K562 (cell line): ENCODE results near the gene ZFP42.

Source experiments
- CTCF ChIP-seq, 3 experiments: IDR thresholded peaks in 2 of 3; conservative IDR thresholded peaks in 1 of 3; 2 replicates each; pipeline ENCODE4 v1.5.1; 2011 to 2012; ENCODE audit warnings: low read length in 3 of 3, mild to moderate bottlenecking in 3 of 3, control low read depth in 2 of 3, improper control_type of control experiment in 1 of 3, inconsistent platforms in 1 of 3, low read depth in 1 of 3, mixed read lengths in 1 of 3, moderate library complexity in 1 of 3; ENCODE audit not compliant: insufficient read depth in 2 of 3
- EWSR1 ChIP-seq: fragments of 450-650 bp; IDR thresholded peaks from 2 replicates; pipeline ENCODE4 v1.6.1; 2018; ENCODE audit warnings: borderline replicate concordance, mild to moderate bottlenecking, low read depth, moderate library complexity; ENCODE audit not compliant: partially characterized antibody
- JUNB ChIP-seq: fragments of 450-650 bp; formaldehyde crosslinking; conservative IDR thresholded peaks from 2 replicates; pipeline ENCODE4 v1.4.0; 2020; ENCODE audit warnings: mild to moderate bottlenecking
- TAF1 ChIP-seq: IDR thresholded peaks from 2 replicates; pipeline ENCODE4 v1.6.1; 2011; ENCODE audit warnings: mild to moderate bottlenecking, low read length, moderate library complexity; ENCODE audit not compliant: insufficient read depth, control insufficient read depth, severe bottlenecking; ENCODE audit errors: extremely low read depth

DNA sequence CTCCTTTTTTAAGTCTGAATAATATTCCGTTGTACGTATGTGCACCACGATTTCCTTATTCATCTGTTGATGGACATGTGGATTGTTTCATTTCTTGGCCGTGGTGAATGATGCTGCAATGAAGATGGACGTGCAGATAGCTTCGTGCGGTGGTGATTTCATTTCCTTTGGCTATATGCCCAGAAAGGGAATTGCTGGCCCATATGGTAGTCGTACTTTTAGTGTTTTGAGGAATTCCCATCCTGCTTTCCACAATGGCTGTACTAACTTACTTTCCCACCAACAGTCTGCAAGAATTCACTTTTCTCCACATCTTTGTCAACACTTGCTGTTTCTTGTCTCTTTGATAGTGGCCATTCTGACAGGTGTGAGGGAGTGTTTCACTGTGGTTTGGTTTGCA, 12.8 kb downstream of the ZFP42 start:
- TF ChIP-seq TAF1 (no peak), JUNB (CRISPR knock-in tag) (no peak), CTCF (IDR thresholded peaks at IDR 0.05 in 2 of 3, conservative IDR thresholded peaks at IDR 0.05 in 1 of 3; ENCODE audit: insufficient read depth in 2 of 3, low read depth in 1 of 3, low read length in 3 of 3) (no peak), EWSR1 (no peak)
